Ascending aorta (tissue), 2 donors: ENCODE measurements around the gene KIAA1671. TPM values are rescaled to one million over a fixed set of nuclear protein-coding genes. Genes with fewer than 3 reads are reported as not detected.
"Not testable (repeated sequence)": the region's sequence is repeated elsewhere in the genome, so short reads cannot be mapped to it uniquely, and the experiment has no call there.

ENCODE experiments used
- DNase-seq, 2 donors: peaks; one replicate each; pipeline ENCODE4 v3.0.0-alpha.2; 2019; ENCODE audit warnings: low spot score in 2 of 2
- H3K27ac ChIP-seq, 2 donors: fragments of 200-600 bp; sonication (generic); one replicate each; pipeline ENCODE4 v1.5.1; 2016 to 2017; ENCODE audit warnings: mild to moderate bottlenecking in 1 of 2
- H3K27me3 ChIP-seq: fragments of 200-600 bp; sonication (generic); one replicate; pipeline ENCODE4 v1.5.1; 2017
- H3K36me3 ChIP-seq, 2 donors: fragments of 200-600 bp; sonication (generic); one replicate each; pipeline ENCODE4 v1.5.1; 2016
- H3K4me1 ChIP-seq, 2 donors: fragments of 200-600 bp; sonication (generic); one replicate each; pipeline ENCODE4 v1.5.1; 2016 to 2017; ENCODE audit warnings: mild to moderate bottlenecking in 1 of 2
- H3K4me3 ChIP-seq, 2 donors: fragments of 200-600 bp; sonication (generic); one replicate each; pipeline ENCODE4 v1.5.1; 2016 to 2017; ENCODE audit warnings: mild to moderate bottlenecking in 1 of 2
- H3K9me3 ChIP-seq, 2 donors: fragments of 200-600 bp; sonication (generic); one replicate each; pipeline ENCODE4 v1.5.1; 2016
- CTCF ChIP-seq, 3 experiments: fragments of 200-600 bp in 2 of 3; fragments of 450-650 bp in 1 of 3; sonication (generic) in 2 of 3; IDR thresholded peaks; one replicate each; pipeline ENCODE4 v1.5.1; 2016 to 2019; ENCODE audit warnings: antibody characterized with exemption in 3 of 3, mild to moderate bottlenecking in 1 of 3, moderate library complexity in 1 of 3
- intact Hi-C: fragments of 100-400 bp; cut with DNase I; formaldehyde crosslinking; loops from one replicate; pipeline ENCODE4 v1.15.1; 2023
- total RNA-seq: library from RNA; depleted of rRNA; stranded (reverse); fragments of >200 nt; gene quantifications from one replicate; pipeline ENCODE4 v1.1.0, GENCODE V29; 2016

KIAA1671 gene
- total RNA-seq, 1 donor from 2014 or later, result 79.0 TPM

GRCh38 chr22:25200967-25201366 is 248.5 kb downstream of the KIAA1671 start:
- Histone ChIP-seq H3K4me3 (no peak overlapping the region), H3K9me3 (no peaks in the 10 kb centered on the region)

GRCh38 chr22:25201557-25202273 is 249.2 kb downstream of the KIAA1671 start:
- intact Hi-C loops, result no loop called here
- no peak for TF ChIP-seq CTCF (IDR thresholded peaks at IDR 0.05)

More at GRCh38 chr22:25200967-25201366, 248.5 kb downstream of the KIAA1671 start:
- no peak for TF ChIP-seq CTCF (IDR thresholded peaks at IDR 0.05)
- no peaks in the 10 kb centered on the region for H3K27me3 ChIP-seq
- H3K36me3 ChIP-seq, result peaks cover 19 to 47% of the 10 kb centered on the region in 2 donors
- H3K4me1 ChIP-seq, result no peaks in the 10 kb centered on the region
- no peak for DNase-seq
- intact Hi-C loops, result no loop called here
- no peak overlapping the region for H3K27ac ChIP-seq

GRCh38 chr22:25202290-25202921 is 249.9 kb downstream of the KIAA1671 start:
- Histone ChIP-seq H3K4me3 (no peak overlapping the region), H3K27me3 (no peaks in the 10 kb centered on the region), H3K9me3 (no peaks in the 10 kb centered on the region), H3K4me1 (no peaks in the 10 kb centered on the region), H3K36me3 (peaks cover 16 to 32% of the 10 kb centered on the region in 2 donors), H3K27ac (no peak overlapping the region)
- TF ChIP-seq CTCF (IDR thresholded peaks at IDR 0.05), result peak; percentile 23 to 88 (median 83)
- no peak for DNase-seq
- intact Hi-C loops, result no loop called here

More at GRCh38 chr22:25201557-25202273, 249.2 kb downstream of the KIAA1671 start:
- no peak for DNase-seq
- H3K4me3 ChIP-seq, result no peak overlapping the region
- peaks cover 19 to 39% of the 10 kb centered on the region in 2 donors for H3K36me3 ChIP-seq
- H3K4me1 ChIP-seq, result no peaks in the 10 kb centered on the region
- no peak overlapping the region for H3K27ac ChIP-seq
- H3K9me3 ChIP-seq, result no peaks in the 10 kb centered on the region
- H3K27me3 ChIP-seq, result no peaks in the 10 kb centered on the region

GRCh38 chr22:25203082-25203481 is 250.6 kb downstream of the KIAA1671 start:
- no peak for TF ChIP-seq CTCF (IDR thresholded peaks at IDR 0.05)
- H3K36me3 ChIP-seq, result peaks cover 9 to 26% of the 10 kb centered on the region in 2 donors
- H3K4me1 ChIP-seq, result no peaks in the 10 kb centered on the region
- H3K9me3 ChIP-seq, result no peaks in the 10 kb centered on the region
- intact Hi-C loops, result no loop called here
- no peak overlapping the region for H3K4me3 ChIP-seq
- no peak for DNase-seq
- H3K27me3 ChIP-seq, result no peaks in the 10 kb centered on the region
- H3K27ac ChIP-seq, result no peak overlapping the region

- intact Hi-C loops, DNase-seq: not testable (repeated sequence)
Observed at GRCh38 chr22:25204547-25204946, 252.0 kb downstream of the KIAA1671 start.

GRCh38 chr22:25205847-25206246 is 253.3 kb downstream of the KIAA1671 start:
- no peak for DNase-seq
- Histone ChIP-seq H3K27me3 (no peaks in the 10 kb centered on the region), H3K4me3 (no peak overlapping the region), H3K4me1 (no peaks in the 10 kb centered on the region), H3K9me3 (no peaks in the 10 kb centered on the region), H3K27ac (no peak overlapping the region), H3K36me3 (peaks cover 3 to 5% of the 10 kb centered on the region in 2 donors)
- no peak for TF ChIP-seq CTCF (IDR thresholded peaks at IDR 0.05)
- intact Hi-C loops, result no loop called here

More at GRCh38 chr22:25204547-25204946, 252.0 kb downstream of the KIAA1671 start:
- H3K4me1 ChIP-seq, H3K4me3 ChIP-seq, H3K27me3 ChIP-seq, H3K9me3 ChIP-seq, H3K27ac ChIP-seq: not testable (repeated sequence)
- peaks cover 5 to 12% of the 10 kb centered on the region in 2 donors for H3K36me3 ChIP-seq
